Subcutaneous adipose tissue (tissue), 4 donors: Measurements from ENCODE around the gene DGCR2. TPM values are rescaled to one million over a fixed set of nuclear protein-coding genes. Genes with fewer than 3 reads are reported as not detected.

Experiments
- CTCF ChIP-seq: fragments of 450-650 bp; IDR thresholded peaks from one replicate; pipeline ENCODE4 v1.5.1; 2016; ENCODE audit warnings: low read depth, mild to moderate bottlenecking, control low read depth, antibody characterized with exemption, moderate library complexity
- total RNA-seq, 4 donors: library from RNA; depleted of rRNA; stranded (reverse); fragments of >200 nt; gene quantifications; one replicate each; pipeline ENCODE4 v1.1.0, GENCODE V29; 2016

Gene DGCR2
- total RNA-seq, 4 donors from 2014 or later = 22.3 to 47.1 (median 30.5) TPM

DNA sequence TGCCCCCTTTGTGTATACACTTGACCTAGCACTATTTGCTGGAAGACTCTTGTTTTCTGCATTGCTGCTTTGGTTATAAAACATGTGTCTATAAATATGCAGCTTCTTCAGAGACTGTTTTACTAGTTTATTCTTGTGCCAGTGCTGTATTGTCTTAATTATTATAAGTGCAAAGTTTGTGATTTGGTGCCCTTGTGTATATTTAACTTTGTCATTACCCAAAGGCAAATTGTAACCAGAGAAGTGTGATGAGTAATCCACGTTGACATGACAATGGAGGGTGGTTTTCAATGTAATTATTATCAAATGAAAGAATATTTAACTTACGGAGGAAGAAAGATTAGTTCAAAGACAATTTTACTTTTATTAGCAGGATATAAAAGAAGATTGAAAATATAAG lies 111.1 kb downstream of the DGCR2 start:
- no peak for TF ChIP-seq CTCF

DNA sequence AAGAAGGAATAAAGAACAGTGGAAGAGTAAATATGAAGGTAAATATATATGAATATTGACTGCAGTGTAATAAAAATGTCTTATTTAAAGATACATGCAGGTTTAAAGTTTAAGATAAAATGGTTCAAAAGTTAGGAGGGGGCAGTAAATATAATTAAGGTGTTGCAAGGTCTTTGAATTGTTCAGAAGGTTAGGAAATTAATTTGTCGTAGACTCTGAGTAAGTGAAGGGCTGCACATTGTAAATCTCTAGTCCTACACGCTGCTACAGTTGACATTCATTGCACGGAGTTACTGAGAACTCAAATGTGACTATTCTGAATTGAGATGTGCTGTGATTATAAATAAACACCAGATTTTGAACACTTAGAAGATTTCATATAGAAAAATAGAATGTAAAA lies 116.3 kb downstream of the DGCR2 start:
- TF ChIP-seq CTCF = no peak

GRCh38 chr22:19004471-19004870 lies 117.7 kb downstream of the DGCR2 start:
- no peak for TF ChIP-seq CTCF

GRCh38 chr22:19003508-19003907 lies 118.7 kb downstream of the DGCR2 start:
- TF ChIP-seq CTCF = no peak

DNA sequence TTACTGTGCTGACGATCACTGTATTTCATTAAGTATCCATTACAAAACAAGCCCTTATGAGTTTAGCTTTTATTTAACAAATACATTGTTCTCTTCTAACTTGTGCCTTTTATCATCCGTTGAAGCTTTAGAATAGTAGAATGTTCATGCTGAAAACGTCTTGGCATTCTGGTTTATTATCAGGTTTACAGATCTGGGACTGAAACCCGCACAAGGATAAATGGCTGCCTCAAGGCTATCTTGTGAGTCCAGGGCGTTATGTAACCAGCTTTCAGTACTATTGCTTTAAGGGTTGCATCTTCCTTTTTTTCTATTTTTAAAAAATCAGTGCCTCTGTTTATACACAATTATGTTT lies 119.6 kb downstream of the DGCR2 start:
- no peak for TF ChIP-seq CTCF

GRCh38 chr22:19001204-19001603 lies 121.0 kb downstream of the DGCR2 start:
- TF ChIP-seq CTCF = no peak

GRCh38 chr22:18999416-18999815 lies 122.8 kb downstream of the DGCR2 start:
- TF ChIP-seq CTCF = no peak

DNA sequence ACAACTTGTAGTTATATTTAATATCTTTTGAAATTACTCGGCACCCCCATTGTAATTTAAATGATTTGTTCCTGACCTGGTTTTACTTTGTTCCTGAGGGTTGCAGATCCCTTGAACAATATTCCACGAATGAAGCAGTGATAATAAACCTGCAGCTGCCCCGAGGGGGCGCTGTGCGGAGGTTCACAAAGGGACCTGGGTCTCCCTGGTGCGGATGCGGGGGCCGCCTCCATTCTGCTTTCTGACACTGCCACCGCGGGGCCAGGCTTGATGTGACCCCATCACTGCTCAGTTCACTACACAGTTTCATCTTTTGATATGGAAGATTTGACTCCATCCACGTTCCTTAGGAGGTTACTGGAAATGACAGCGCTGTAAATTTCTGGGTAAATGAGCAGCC lies 123.2 kb downstream of the DGCR2 start:
- no peak for TF ChIP-seq CTCF
